Astrocyte of the spinal cord (primary cell): Measurements from ENCODE around the gene LHPP.

ENCODE experiments used
- DNase-seq: peaks from one replicate; pipeline ENCODE4 v3.0.0; 2011; ENCODE audit warnings: low read depth, low spot score
- H3K4me3 ChIP-seq: 2 replicates; pipeline ENCODE4 v1.5.1; 2011; ENCODE audit warnings: low read depth, mild to moderate bottlenecking, low read length, moderate library complexity
- in situ Hi-C: cut with HindIII; loops from 2 replicates; pipeline ENCODE4 v1.10.0; 2017; ENCODE audit warnings: low sequenced_read_pairs
- TF ChIP-seq, protein P1 (sequence below): IDR thresholded peaks from 2 replicates; pipeline ENCODE4 v1.5.1; 2012; ENCODE audit warnings: low read depth, mild to moderate bottlenecking, low read length, inconsistent platforms

The LHPP gene

DNA sequence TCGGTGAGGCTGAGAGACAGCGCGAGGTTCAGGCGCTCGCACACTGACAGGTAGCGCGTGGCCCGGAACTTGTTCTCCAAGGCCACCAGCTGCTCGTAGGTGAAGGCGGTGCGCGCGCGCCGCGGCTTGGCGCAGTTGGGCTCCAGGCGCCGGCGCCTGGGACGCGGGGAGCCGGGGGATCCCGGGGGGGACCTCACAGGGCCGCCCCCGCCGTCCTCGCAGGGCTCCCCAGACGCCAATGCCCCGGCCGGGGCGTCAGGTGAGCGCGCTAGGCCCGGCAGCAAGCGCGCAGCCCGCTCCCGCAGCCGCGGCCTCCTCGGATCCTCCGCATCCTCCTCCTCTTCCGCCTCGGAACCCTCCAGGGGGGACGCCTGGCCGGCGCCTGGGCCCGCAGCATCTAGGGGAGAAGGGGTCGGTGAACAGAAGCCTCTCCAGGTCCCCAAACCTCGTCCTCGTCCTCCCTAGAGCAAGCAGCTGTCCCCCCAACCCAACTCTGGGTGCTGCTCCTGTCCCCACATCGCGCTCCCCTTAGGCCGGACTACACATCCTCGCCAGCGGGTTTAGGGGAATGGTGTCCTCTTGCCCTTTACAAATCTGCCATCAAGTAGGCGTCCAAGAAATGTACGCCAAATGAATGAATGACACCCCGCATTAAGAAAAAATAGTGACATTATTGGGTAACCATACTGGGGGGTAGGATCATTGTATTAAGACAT lies 13.7 kb upstream of the LHPP start:
- in situ Hi-C loops: no loop called here
- TF ChIP-seq, protein P1, sequence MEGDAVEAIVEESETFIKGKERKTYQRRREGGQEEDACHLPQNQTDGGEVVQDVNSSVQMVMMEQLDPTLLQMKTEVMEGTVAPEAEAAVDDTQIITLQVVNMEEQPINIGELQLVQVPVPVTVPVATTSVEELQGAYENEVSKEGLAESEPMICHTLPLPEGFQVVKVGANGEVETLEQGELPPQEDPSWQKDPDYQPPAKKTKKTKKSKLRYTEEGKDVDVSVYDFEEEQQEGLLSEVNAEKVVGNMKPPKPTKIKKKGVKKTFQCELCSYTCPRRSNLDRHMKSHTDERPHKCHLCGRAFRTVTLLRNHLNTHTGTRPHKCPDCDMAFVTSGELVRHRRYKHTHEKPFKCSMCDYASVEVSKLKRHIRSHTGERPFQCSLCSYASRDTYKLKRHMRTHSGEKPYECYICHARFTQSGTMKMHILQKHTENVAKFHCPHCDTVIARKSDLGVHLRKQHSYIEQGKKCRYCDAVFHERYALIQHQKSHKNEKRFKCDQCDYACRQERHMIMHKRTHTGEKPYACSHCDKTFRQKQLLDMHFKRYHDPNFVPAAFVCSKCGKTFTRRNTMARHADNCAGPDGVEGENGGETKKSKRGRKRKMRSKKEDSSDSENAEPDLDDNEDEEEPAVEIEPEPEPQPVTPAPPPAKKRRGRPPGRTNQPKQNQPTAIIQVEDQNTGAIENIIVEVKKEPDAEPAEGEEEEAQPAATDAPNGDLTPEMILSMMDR: no peak
- no peak overlapping the region for H3K4me3 ChIP-seq
- DNase-seq: no peak

DNA sequence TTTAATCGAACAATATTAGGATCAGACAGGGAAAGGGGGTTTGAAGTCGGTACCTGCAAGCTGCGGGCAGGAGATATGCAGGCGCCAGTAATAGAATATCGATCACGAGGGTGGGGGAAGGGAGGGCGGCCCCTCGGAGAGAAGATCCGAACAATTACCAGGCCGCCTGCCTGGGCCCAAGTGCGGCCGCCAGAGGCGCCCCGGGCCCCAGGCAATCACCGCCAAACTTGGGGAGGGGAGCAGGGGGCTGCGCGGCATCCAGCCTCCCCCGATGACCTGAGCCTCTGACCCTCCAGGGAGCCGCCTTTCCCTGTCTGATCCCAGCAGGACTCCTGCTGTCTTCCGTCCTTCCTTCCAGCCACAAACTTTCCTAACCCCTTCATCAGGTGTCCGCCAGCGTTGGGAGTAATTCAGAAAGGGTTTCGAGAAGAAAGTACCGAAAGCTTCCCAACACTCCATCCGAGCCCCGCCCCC lies 12.9 kb upstream of the LHPP start:
- DNase-seq: no peak
- H3K4me3 ChIP-seq: no peak overlapping the region
- in situ Hi-C loops: no loop called here
- TF ChIP-seq, protein P1: no peak

DNA sequence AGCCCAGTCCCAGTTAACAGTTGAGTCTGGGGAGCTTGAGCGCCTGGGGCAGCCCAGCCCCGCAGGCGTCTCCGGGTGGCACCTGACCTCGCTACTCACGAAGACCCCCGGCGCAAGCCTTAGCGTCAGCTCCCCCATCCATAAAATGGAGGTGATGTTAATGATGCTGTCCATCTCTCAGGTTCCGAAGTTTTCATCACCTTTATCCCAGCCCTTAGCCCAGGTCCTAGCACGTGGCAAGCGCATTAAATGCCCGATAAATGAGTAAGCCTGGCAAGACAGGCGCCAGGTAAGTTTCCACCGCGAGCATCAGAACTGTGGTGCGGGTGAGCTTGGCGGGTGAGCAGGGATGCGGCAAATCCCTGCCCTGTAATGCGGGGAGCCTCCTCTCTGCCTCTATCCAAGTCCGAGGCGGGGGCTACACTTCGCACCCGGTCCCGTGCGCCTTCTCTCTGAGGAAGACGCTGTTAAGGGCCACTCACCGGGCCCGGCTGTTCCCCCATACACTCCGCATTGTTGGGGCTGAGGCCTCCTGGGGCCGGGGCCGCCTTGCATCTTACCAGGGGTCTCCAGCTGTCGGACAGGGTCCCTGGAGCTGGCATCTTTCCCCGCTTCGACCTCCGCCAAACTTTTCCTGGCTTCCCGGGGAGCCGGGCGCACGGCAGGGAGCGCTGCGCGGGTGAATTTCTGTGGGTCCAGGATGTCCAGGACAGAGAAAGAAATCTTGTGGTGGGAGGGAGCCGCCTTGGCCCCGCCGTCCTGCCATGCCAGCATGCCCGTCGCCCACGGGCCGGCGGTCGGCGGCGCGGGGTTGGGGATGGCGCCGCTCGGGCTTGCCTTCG lies 12.2 kb upstream of the LHPP start:
- TF ChIP-seq, protein P1: no peak
- no peak for DNase-seq
- H3K4me3 ChIP-seq: no peak overlapping the region
- in situ Hi-C loops: no loop called here

DNA sequence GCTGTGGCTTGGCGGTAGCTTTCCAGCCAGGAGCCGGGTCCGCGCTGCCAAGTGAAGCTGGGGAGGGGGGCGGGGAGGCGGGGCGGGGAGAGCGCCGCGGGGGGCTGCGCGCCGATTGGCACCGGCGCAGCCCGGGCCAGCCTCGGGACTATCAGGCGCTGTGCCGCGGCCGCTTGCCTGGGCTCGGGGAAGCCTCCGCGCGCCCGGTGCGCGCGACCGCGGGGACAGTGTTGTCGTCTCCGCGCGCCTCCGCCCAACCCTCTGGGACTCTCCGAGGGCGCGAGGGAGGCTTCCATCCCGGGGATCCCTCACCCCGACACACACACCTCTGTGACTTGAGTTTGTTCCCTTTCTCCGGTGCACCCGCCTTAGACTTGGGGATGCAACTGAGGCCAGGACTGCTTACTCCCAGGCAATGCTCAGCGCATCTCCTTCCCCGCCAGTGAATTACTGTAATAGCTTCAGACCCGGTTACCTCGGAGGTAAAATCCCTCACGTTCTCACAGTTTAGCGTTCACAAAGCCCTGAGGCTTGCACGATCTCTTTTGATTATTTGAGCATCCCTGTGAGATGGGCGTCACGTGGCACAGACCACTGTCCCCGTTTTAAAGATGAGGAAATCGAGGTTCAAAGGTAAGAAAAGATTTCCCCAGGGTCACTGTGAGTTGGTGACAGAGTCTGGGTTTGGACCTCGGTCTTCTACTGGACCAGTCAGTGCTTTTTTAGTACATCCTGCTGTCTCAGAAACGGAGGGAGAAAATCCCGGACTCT lies 11.4 kb upstream of the LHPP start, which contains the start of gene NKX1-2:
TSS of gene NKX1-2 (minus strand) at position 24 of the 771 bp plus-strand sequence. CDS start 92 bp downstream, outside the sequence.
- no peak within 1 kb of the TSS for H3K4me3 ChIP-seq
- in situ Hi-C loops: no loop called here
- DNase-seq: no peak
- TF ChIP-seq, protein P1: no peak

DNA sequence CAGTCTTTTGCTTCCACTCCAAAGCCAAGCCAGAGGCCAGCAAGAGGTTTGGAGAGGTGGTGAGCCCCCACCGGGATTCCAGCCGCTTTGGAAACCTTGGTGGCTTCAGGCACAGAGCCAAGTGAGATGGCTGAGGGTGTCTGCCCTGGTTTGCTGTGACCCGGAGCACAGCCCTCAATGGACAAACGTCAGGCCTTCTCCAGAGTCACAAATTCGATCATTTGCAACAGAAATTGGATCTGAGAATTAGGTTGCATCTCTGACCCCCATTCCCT lies 10.9 kb upstream of the LHPP start:
- TF ChIP-seq, protein P1: no peak
- in situ Hi-C loops: no loop called here
- H3K4me3 ChIP-seq: no peak overlapping the region
- DNase-seq: no peak

DNA sequence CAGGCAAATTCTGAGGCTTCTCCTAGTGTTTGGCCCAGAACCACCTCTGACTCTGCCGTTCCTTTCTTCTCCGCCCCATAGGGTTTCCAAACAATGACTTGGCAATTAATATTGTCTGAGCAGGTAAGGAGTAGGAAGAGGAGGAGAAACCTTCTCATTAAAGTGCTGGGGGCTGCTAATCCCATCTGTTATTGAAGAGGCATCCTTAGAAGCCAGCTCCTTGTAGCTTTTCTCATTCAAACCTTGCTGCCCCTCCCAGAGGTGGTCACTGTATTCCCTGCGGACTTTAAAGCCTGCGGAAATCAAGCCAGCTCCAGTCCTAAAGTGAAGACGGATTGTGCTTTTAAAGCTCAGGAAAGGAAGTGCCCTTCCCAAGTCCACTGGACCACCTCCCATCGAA lies 10.3 kb upstream of the LHPP start:
- no peak for DNase-seq
- TF ChIP-seq, protein P1: no peak
- in situ Hi-C loops: no loop called here
- H3K4me3 ChIP-seq: no peak overlapping the region
